H1 (cell line): ENCODE data around the gene MYCBPAP.

ENCODE experiments used
- POLR2A ChIP-seq, 2 experiments: IDR thresholded peaks; 1 replicate in 1 of 2; 2 replicates in 1 of 2; pipeline ENCODE4 v1.6.1; 2011; ENCODE audit warnings: low read depth in 2 of 2, low read length in 2 of 2, mild to moderate bottlenecking in 2 of 2; ENCODE audit errors: control extremely low read depth in 1 of 2
- POLR2AphosphoS5 ChIP-seq: IDR thresholded peaks from 2 replicates; pipeline ENCODE4 v1.6.1; 2011; ENCODE audit warnings: low read depth, low read length

DNA sequence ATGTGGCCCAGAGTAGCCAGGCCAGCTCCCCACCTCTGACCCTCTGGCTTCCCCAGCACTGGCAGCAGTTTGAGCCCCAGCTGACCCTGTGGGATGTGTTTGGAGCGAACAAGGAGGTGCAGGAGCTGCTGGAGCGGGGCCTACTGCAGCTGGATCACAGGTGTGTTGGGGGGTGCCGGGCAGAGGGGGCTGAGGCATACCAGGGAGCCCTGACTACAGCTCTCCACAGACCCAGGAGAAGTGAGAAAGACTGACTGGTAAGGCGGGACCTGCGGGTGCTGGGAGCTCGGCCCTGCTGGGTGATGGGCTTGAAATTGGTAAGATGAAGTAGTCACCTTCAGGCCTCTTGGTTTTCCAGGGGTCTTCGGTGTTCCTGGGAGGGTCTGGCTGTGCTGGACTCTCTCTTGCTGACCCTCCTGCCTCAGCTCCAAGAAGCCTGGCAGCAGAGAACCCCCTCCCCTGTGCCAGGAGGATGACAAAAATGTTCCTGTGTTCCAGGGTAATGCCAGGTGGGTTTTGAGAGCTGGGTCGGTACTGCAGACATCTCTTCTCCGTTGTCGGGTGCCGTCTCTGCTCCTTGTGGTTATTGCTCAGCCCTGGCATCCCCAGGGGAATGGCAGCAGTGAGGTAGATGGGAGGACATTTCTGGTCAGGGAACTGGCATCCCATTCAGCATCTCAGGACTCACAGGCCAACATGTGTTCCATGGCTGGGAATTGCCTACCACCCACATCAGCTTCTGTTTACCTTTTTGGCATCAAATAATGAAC is 23.7 kb upstream of the MYCBPAP start:
- TF ChIP-seq POLR2AphosphoS5, result no peak
- no peak for TF ChIP-seq POLR2A (IDR thresholded peaks at IDR 0.05; ENCODE audit: control extremely low read depth in 1 of 2, low read depth in 2 of 2, low read length in 2 of 2)
